HepG2 (cell line): ENCODE results near the gene VILL. TPM values are rescaled to one million over a fixed set of nuclear protein-coding genes. Genes with fewer than 3 reads are reported as not detected.

Experiments
- ATAC-seq: fragments of 200-7000 bp; cut with Tn5 transposase; 3 replicates; pipeline ENCODE4 v1.9.1; 2020; ENCODE audit warnings: mild to moderate bottlenecking, moderate library complexity
- BruUV-seq: library from RNA; stranded (reverse); fragments of 400-500 nt; replicated peaks from 2 replicates; lab custom pipeline; 2021; lab: Mats Ljungman, UMichigan
- CTCF ChIA-PET: fragments of 300-600 bp; formaldehyde crosslinking; extraction: SDS; loops from one replicate; lab custom pipeline; 2021; ENCODE audit warnings: low total read pairs, inconsistent platforms, low intra/inter-chr PET ratio; lab: Yijun Ruan, JAX
- POLR2A ChIA-PET: fragments of 350-600 bp; sonication (Branson Sonifier 250); formaldehyde crosslinking; loops from one replicate; lab custom pipeline; 2020; ENCODE audit warnings: antibody characterized with exemption, inconsistent platforms; lab: Yijun Ruan, JAX
- DNase-seq: peaks from one replicate; pipeline ENCODE4 v3.0.0-alpha.2; 2015; ENCODE audit warnings: low spot score
- FAIRE-seq: peaks from 3 replicates; lab custom pipeline; 2011; peaks lifted over from hg19 to GRCh38; lab: Jason Lieb, UNC
- H2AFZ ChIP-seq: one replicate; pipeline ENCODE4 v1.6.1; 2011; ENCODE audit warnings: low read length, inconsistent platforms
- H3K27ac ChIP-seq: fragments of 300-600 bp; 3 replicates; pipeline ENCODE4 v1.8.0; 2011; ENCODE audit warnings: mixed run types, mild to moderate bottlenecking, mixed read lengths, low read length, inconsistent platforms; ENCODE audit not compliant: insufficient read depth; ENCODE audit errors: extremely low read length
- H3K27me3 ChIP-seq, 2 experiments: fragments of 200-600 bp in 1 of 2; 2 replicates in 1 of 2; 3 replicates in 1 of 2; pipeline versions ENCODE4 v1.6.0 to v1.8.0; 2011; ENCODE audit warnings: low read length in 2 of 2, mild to moderate bottlenecking in 2 of 2, moderate library complexity in 2 of 2, inconsistent platforms in 1 of 2; ENCODE audit not compliant: insufficient read depth in 2 of 2, control insufficient read depth in 1 of 2
- H3K36me3 ChIP-seq, 2 experiments: fragments of 200-600 bp in 1 of 2; replicated peaks in 1 of 2; 2 replicates in 1 of 2; 3 replicates in 1 of 2; pipeline versions ENCODE4 v1.5.1 to v1.8.0; 2011; ENCODE audit warnings: low read length in 2 of 2, inconsistent platforms in 1 of 2; ENCODE audit not compliant: insufficient read depth in 2 of 2, control insufficient read depth in 1 of 2
- H3K4me1 ChIP-seq: 2 replicates; pipeline ENCODE4 v1.5.1; 2012; ENCODE audit warnings: low read length, inconsistent platforms; ENCODE audit not compliant: insufficient read depth
- H3K4me2 ChIP-seq: 2 replicates; pipeline ENCODE4 v1.6.0; 2011; ENCODE audit warnings: low read depth, low read length, inconsistent platforms
- H3K4me3 ChIP-seq, 3 experiments: fragments of 200-600 bp in 1 of 3; sonication (generic), shearing (Covaris generic) in 1 of 3; replicated peaks in 1 of 3; 2 replicates each; pipeline ENCODE4 v1.5.1; 2011 to 2016; ENCODE audit warnings: low read length in 3 of 3, inconsistent platforms in 2 of 3, low read depth in 2 of 3, mild to moderate bottlenecking in 2 of 3, control low read depth in 1 of 3, mixed read lengths in 1 of 3; ENCODE audit not compliant: insufficient read depth in 1 of 3
- H3K79me2 ChIP-seq: one replicate; pipeline ENCODE4 v1.6.1; 2011; ENCODE audit warnings: low read length, inconsistent platforms; ENCODE audit not compliant: insufficient read depth
- H3K9ac ChIP-seq: 2 replicates; pipeline ENCODE4 v1.6.0; 2011; ENCODE audit warnings: mild to moderate bottlenecking, low read depth, low read length, inconsistent platforms; ENCODE audit not compliant: insufficient read depth
- H3K9me3 ChIP-seq: 2 replicates; pipeline ENCODE4 v1.5.1; 2012; ENCODE audit warnings: mild to moderate bottlenecking, low read length
- H4K20me1 ChIP-seq: 2 replicates; pipeline ENCODE4 v1.6.0; 2011; ENCODE audit warnings: inconsistent platforms, mild to moderate bottlenecking, low read length, moderate library complexity; ENCODE audit not compliant: insufficient read depth
- ATAD3A ChIP-seq: sonication (generic); formaldehyde crosslinking; IDR thresholded peaks from 2 replicates; pipeline ENCODE4 v1.4.0; 2020; ENCODE audit warnings: missing genetic modification reagents
- CHCHD3 ChIP-seq: sonication (generic); formaldehyde crosslinking; IDR thresholded peaks from 2 replicates; pipeline ENCODE4 v1.8.0; 2022; ENCODE audit warnings: mild to moderate bottlenecking, missing genetic modification reagents, moderate library complexity
- FOXC1 ChIP-seq: sonication (generic); formaldehyde crosslinking; IDR thresholded peaks from 2 replicates; pipeline ENCODE4 v1.8.0; 2022; ENCODE audit warnings: mild to moderate bottlenecking, missing genetic modification reagents, borderline replicate concordance
- GATA4 ChIP-seq: sonication (generic); IDR thresholded peaks from 2 replicates; pipeline ENCODE4 v1.6.1; 2016; ENCODE audit warnings: antibody characterized with exemption, low read depth, borderline replicate concordance
- KLF12 ChIP-seq: sonication (generic); formaldehyde crosslinking; IDR thresholded peaks from 2 replicates; pipeline ENCODE4 v1.4.0; 2020; ENCODE audit warnings: missing genetic modification reagents, borderline replicate concordance
- KLF16 ChIP-seq, 2 experiments: sonication (generic) in 1 of 2; formaldehyde crosslinking in 1 of 2; IDR thresholded peaks; 2 replicates each; pipeline versions ENCODE4 v1.6.1 to v1.8.0; 2016 to 2023; ENCODE audit warnings: missing genetic modification reagents in 2 of 2, missing compliant biosample characterization in 1 of 2
- MTA3 ChIP-seq: sonication (generic); formaldehyde crosslinking; IDR thresholded peaks from 2 replicates; pipeline ENCODE4 v1.4.0; 2020; ENCODE audit warnings: missing genetic modification reagents
- NFYC ChIP-seq: IDR thresholded peaks from 2 replicates; pipeline ENCODE4 v1.6.1; 2016; ENCODE audit warnings: missing genetic modification reagents, missing compliant biosample characterization
- RFX3 ChIP-seq: IDR thresholded peaks from 2 replicates; pipeline ENCODE4 v1.6.1; 2016; ENCODE audit warnings: missing biosample characterization, missing genetic modification reagents
- SP140L ChIP-seq: sonication (generic); formaldehyde crosslinking; IDR thresholded peaks from 2 replicates; pipeline ENCODE4 v1.4.0; 2020; ENCODE audit warnings: missing genetic modification reagents, borderline replicate concordance
- SPEN ChIP-seq: sonication (generic); formaldehyde crosslinking; IDR thresholded peaks from 2 replicates; pipeline ENCODE4 v1.5.1; 2020; ENCODE audit warnings: low read depth, mild to moderate bottlenecking, missing genetic modification reagents
- SRSF9 ChIP-seq: fragments of 200-400 bp; formaldehyde crosslinking; IDR thresholded peaks from 2 replicates; pipeline ENCODE4 v1.6.1; 2018; ENCODE audit warnings: borderline replicate concordance, mild to moderate bottlenecking, low read depth, low read length; ENCODE audit not compliant: insufficient read depth, poor library complexity, severe bottlenecking
- TEAD2 ChIP-seq: sonication (generic); formaldehyde crosslinking; IDR thresholded peaks from 2 replicates; pipeline ENCODE4 v1.9.0; 2021; ENCODE audit warnings: missing genetic modification reagents
- ZNF20 ChIP-seq: sonication (generic); formaldehyde crosslinking; IDR thresholded peaks from 2 replicates; pipeline ENCODE4 v1.4.0; 2020; ENCODE audit warnings: mild to moderate bottlenecking, moderate library complexity, missing genetic modification reagents
- ZNF326 ChIP-seq: sonication (generic); formaldehyde crosslinking; IDR thresholded peaks from 2 replicates; pipeline ENCODE4 v1.4.0; 2020; ENCODE audit warnings: missing genetic modification reagents, borderline replicate concordance
- ZNF414 ChIP-seq: sonication (generic); formaldehyde crosslinking; IDR thresholded peaks from 2 replicates; pipeline ENCODE4 v1.5.0; 2020; ENCODE audit warnings: missing genetic modification reagents
- ZNF550 ChIP-seq: sonication (generic); formaldehyde crosslinking; IDR thresholded peaks from 2 replicates; pipeline ENCODE4 v1.4.0; 2020; ENCODE audit warnings: mild to moderate bottlenecking, missing genetic modification reagents, borderline replicate concordance
- ZNF570 ChIP-seq: sonication (generic); formaldehyde crosslinking; IDR thresholded peaks from 2 replicates; pipeline ENCODE4 v1.4.0; 2020; ENCODE audit warnings: mild to moderate bottlenecking, missing genetic modification reagents, borderline replicate concordance
- ZNF709 ChIP-seq: sonication (generic); formaldehyde crosslinking; IDR thresholded peaks from 2 replicates; pipeline ENCODE4 v1.5.0; 2020; ENCODE audit warnings: mild to moderate bottlenecking, missing genetic modification reagents
- ZSCAN25 ChIP-seq: sonication (generic); formaldehyde crosslinking; IDR thresholded peaks from 2 replicates; pipeline ENCODE4 v1.8.0; 2022; ENCODE audit warnings: mild to moderate bottlenecking, missing genetic modification reagents
- WGBS: methylation state at CpG from one replicate; pipeline ENCODE4 v1.1.6; 2017; ENCODE audit warnings: low lambda C conversion rate; 5-methylcytosine and 5-hydroxymethylcytosine counted together
- in situ Hi-C: cut with HindIII; loops from 2 replicates; pipeline ENCODE4 v1.10.0; 2017; ENCODE audit warnings: low pct_unique_long_range_greater_than_20kb; ENCODE audit not compliant: extremely low pct_ligation_motif_present
- intact Hi-C: fragments of 100-400 bp; cut with micrococcal nuclease; formaldehyde crosslinking; loops from one replicate; pipeline ENCODE4 v1.10.0; 2022; ENCODE audit not compliant: unreplicated experiment
- polyA plus RNA-seq, 8 experiments: library from polyadenylated mRNA; depleted of rRNA in 3 of 8; stranded (reverse) in 7 of 8; unstranded in 1 of 8; fragments of >200 nt; fragmentation: Illumina TruSeq in 4 of 8; extraction: Trizol in 4 of 8; gene quantifications; 2 replicates each; pipeline versions ENCODE4 v1.2.1 to v1.2.3, GENCODE V29; 2011 to 2016; ENCODE audit warnings: low read depth in 4 of 8, missing spikeins in 1 of 8, mixed read lengths in 1 of 8; ENCODE audit not compliant: insufficient read depth in 1 of 8
- total RNA-seq, 5 experiments: library from RNA; depleted of rRNA; stranded (reverse); fragments of >200 nt; fragmentation: Illumina TruSeq; extraction: Trizol; gene quantifications; 2 replicates each; pipeline ENCODE4 v1.2.3, GENCODE V29; 2016; ENCODE audit warnings: low read depth in 1 of 5

VILL gene
- total and polyA plus RNA-seq, 2 of the 13 experiments (the other 11 are each of a cell fraction or from before 2014, with no cell fraction given) = 3.2 to 5.3 TPM

GRCh38 chr3:37997342-37997741 lies 6.8 kb downstream of the VILL start:
- Histone ChIP-seq H4K20me1 (no peaks in the 10 kb centered on the region), H2AFZ (no peak overlapping the region), H3K27me3 (peaks cover 0 to 17% of the 10 kb centered on the region in 2 experiments; a peak in 2 of 5 replicates), H3K4me2 (no peak overlapping the region), H3K4me1 (peaks cover 76% of the 10 kb centered on the region), H3K9ac (no peak overlapping the region), H3K4me3 (no peak overlapping the region), H3K27ac (no peak overlapping the region), H3K36me3 (no peaks in the 10 kb centered on the region), H3K9me3 (no peaks in the 10 kb centered on the region), H3K79me2 (no peaks in the 10 kb centered on the region)
- CTCF ChIA-PET = interaction anchor here (1.5 to 1.8 kb wide), 2 partner anchors 23 to 142 kb away, joined by 6 to 10 read pairs; no protein-coding TSS in a partner anchor
- 65% methylated on average over 5 of the region's 10 CpGs for WGBS
- intact Hi-C loops = no loop called here
- no peak for FAIRE-seq
- no peak for DNase-seq
- ATAC-seq = no peak
- TF ChIP-seq ZNF570 (CRISPR knock-in tag) (no peak), ZNF414 (no peak), KLF12 (CRISPR knock-in tag) (no peak), ATAD3A (CRISPR knock-in tag) (no peak)
- BruUV-seq = no TSS peak
- in situ Hi-C loops = no loop called here
- POLR2A ChIA-PET = interaction anchor here (0.6 to 1.5 kb wide), 5 partner anchors 8 to 168 kb away, joined by 3 to 5 read pairs (median 4); partner anchors contain the start of gene OXSR1

- no TSS peak for BruUV-seq
- no peaks in the 10 kb centered on the region for H3K79me2 ChIP-seq
- H3K27ac ChIP-seq = no peak overlapping the region
- TF ChIP-seq TEAD2 = no peak
- no peak for TF ChIP-seq SPEN
- TF ChIP-seq ZNF550 (CRISPR knock-in tag) = no peak
- TF ChIP-seq SRSF9 = no peak
- TF ChIP-seq ZNF326 (CRISPR knock-in tag) = no peak
- TF ChIP-seq FOXC1 (CRISPR knock-in tag) = no peak
- no peak for TF ChIP-seq RFX3 (CRISPR knock-in tag)
- TF ChIP-seq CHCHD3 (CRISPR knock-in tag) = no peak
- TF ChIP-seq SP140L = no peak
- TF ChIP-seq NFYC = no peak
- TF ChIP-seq ZNF709 (CRISPR knock-in tag) = no peak
- no peak for TF ChIP-seq GATA4
- TF ChIP-seq ZSCAN25 (CRISPR knock-in tag) = no peak
- no peak for TF ChIP-seq ZNF20
- no peak for TF ChIP-seq KLF16 (CRISPR knock-in tag; IDR thresholded peaks at IDR 0.05)
- no peak for TF ChIP-seq MTA3 (CRISPR knock-in tag)
Measured at GRCh38 chr3:37997791-37998370, 7.3 kb downstream of the VILL start.

More at GRCh38 chr3:37997791-37998370, 7.3 kb downstream of the VILL start:
- DNase-seq (no peak), ATAC-seq (no peak), FAIRE-seq (no peak)
- Histone ChIP-seq H3K9ac (no peak overlapping the region), H3K27me3 (peaks cover 0 to 16% of the 10 kb centered on the region in 2 experiments; a peak in 2 of 5 replicates), H3K4me2 (no peak overlapping the region), H3K4me3 (no peak overlapping the region), H4K20me1 (no peaks in the 10 kb centered on the region), H2AFZ (no peak overlapping the region), H3K36me3 (no peaks in the 10 kb centered on the region), H3K9me3 (no peaks in the 10 kb centered on the region), H3K4me1 (peaks cover 76% of the 10 kb centered on the region)
- CTCF ChIA-PET = interaction anchor here (1.8 kb wide), 1 partner anchor 23 kb away, joined by 10 read pairs; no protein-coding TSS in a partner anchor
- intact Hi-C loops (no loop called here), in situ Hi-C loops (no loop called here)
- WGBS = 14% methylated on average over 1 of the region's 6 CpGs
- POLR2A ChIA-PET = no interaction called here
